Kidney epithelial cell (primary cell): ENCODE data around the gene FAM210A. TPM values are rescaled to one million over a fixed set of nuclear protein-coding genes. Genes with fewer than 3 reads are reported as not detected.
"Not testable (repeated sequence)": the region's sequence is repeated elsewhere in the genome, so short reads cannot be mapped to it uniquely, and the experiment has no call there.

Experiments used
- DNase-seq: peaks from one replicate; pipeline ENCODE4 v3.0.0-alpha.2; 2010; ENCODE audit warnings: low read depth
- H3K27me3 ChIP-seq: 2 replicates; pipeline ENCODE4 v1.6.0; 2011; ENCODE audit warnings: low read length; ENCODE audit not compliant: control insufficient read depth, insufficient read depth
- H3K36me3 ChIP-seq: 2 replicates; pipeline ENCODE4 v1.5.1; 2011; ENCODE audit warnings: low read length; ENCODE audit not compliant: control insufficient read depth, insufficient read depth
- H3K4me3 ChIP-seq: 2 replicates; pipeline ENCODE4 v1.5.1; 2011; ENCODE audit warnings: low read depth, mild to moderate bottlenecking, control low read depth, low read length
- CTCF ChIP-seq: IDR thresholded peaks from 2 replicates; pipeline ENCODE4 v1.5.1; 2011; ENCODE audit warnings: mild to moderate bottlenecking, moderate library complexity, low read length, control low read depth, inconsistent platforms; ENCODE audit not compliant: insufficient read depth, poor library complexity, severe bottlenecking
- total RNA-seq: library from RNA; depleted of rRNA; stranded (reverse); fragments of >200 nt; gene quantifications from 2 replicates; pipeline ENCODE4 v1.2.3, GENCODE V29; 2015

FAM210A gene
- total RNA-seq, 1 donor from 2014 or later, result 13.6 TPM

- TF ChIP-seq CTCF, result no peak
- Histone ChIP-seq H3K4me3 (no peak overlapping the region), H3K36me3 (no peaks in the 10 kb centered on the region), H3K27me3 (no peaks in the 10 kb centered on the region)
- no peak for DNase-seq
These were observed 30.3 kb upstream of the FAM210A start for GRCh38 chr18:13756671-13757070.

- no peaks in the 10 kb centered on the region for H3K27me3 ChIP-seq
- no peak for TF ChIP-seq CTCF
- no peaks in the 10 kb centered on the region for H3K36me3 ChIP-seq
- no peak for DNase-seq
- no peak overlapping the region for H3K4me3 ChIP-seq
These were observed 29.9 kb upstream of the FAM210A start for GRCh38 chr18:13756261-13756660.

GRCh38 chr18:13751599-13751998 lies 25.2 kb upstream of the FAM210A start:
- not testable (repeated sequence) for H3K4me3 ChIP-seq, H3K36me3 ChIP-seq, DNase-seq, H3K27me3 ChIP-seq

GRCh38 chr18:13746633-13747032 lies 20.3 kb upstream of the FAM210A start:
- H3K27me3 ChIP-seq, result no peaks in the 10 kb centered on the region
- no peak for TF ChIP-seq CTCF
- peaks cover 2% of the 10 kb centered on the region for H3K36me3 ChIP-seq

GRCh38 chr18:13745696-13746095 lies 19.3 kb upstream of the FAM210A start:
- DNase-seq, result no peak
- Histone ChIP-seq H3K27me3 (no peaks in the 10 kb centered on the region), H3K36me3 (peaks cover 2% of the 10 kb centered on the region), H3K4me3 (no peak overlapping the region)
- no peak for TF ChIP-seq CTCF

More at GRCh38 chr18:13746633-13747032, 20.3 kb upstream of the FAM210A start:
- no peak overlapping the region for H3K4me3 ChIP-seq
- no peak for DNase-seq

- DNase-seq, result no peak
- no peak for TF ChIP-seq CTCF
- Histone ChIP-seq H3K36me3 (no peaks in the 10 kb centered on the region), H3K4me3 (no peak overlapping the region), H3K27me3 (no peaks in the 10 kb centered on the region)
These were observed 9.3 kb upstream of the FAM210A start for GRCh38 chr18:13735681-13736080.

GRCh38 chr18:13730481-13730880 lies 4.1 kb upstream of the FAM210A start:
- Histone ChIP-seq H3K36me3 (no peaks in the 10 kb centered on the region), H3K4me3 (no peak overlapping the region), H3K27me3 (no peaks in the 10 kb centered on the region)
- TF ChIP-seq CTCF, result no peak
- DNase-seq, result no peak
